GM19372 (cell line): Measurements from ENCODE around the gene USP46.
A peak's percentile ranks its signal among the peaks of the same experiment; 100 is the strongest.

Source experiments
- ATAC-seq: cut with Tn5 transposase; IDR thresholded peaks from one replicate; pipeline ENCODE4 v1.9.1; 2021; ENCODE audit warnings: mild to moderate bottlenecking, low read depth, moderate library complexity; ENCODE audit not compliant: unreplicated experiment

Gene USP46

GRCh38 chr4:52659001-52659721, at the start of gene USP46:
Gene USP46, minus strand, starts transcription at chr4:52659301. Its CDS starts 151 bp downstream, at chr4:52659150.
- ATAC-seq: peak; percentile 85

GRCh38 chr4:52704661-52705060, 45.6 kb upstream of the USP46 start:
- ATAC-seq: no peak

DNA sequence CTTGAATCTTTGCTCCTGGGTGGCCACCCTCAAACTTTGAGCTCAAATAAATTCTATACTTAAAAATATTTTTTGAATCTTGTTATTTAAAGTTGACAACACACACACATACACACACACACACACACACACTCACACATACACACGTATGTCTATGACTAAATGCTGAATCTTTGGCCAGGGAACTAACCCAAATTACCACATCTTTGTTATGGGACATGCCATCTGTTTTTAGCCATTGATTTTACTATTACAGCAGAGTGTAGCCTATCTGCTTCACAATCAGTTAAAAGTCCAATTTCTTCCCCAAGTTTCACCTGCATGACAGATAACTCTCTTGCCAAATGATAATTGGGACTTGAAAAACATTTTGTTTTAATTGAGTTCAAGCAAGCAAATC, 45.0 kb upstream of the USP46 start:
- ATAC-seq: no peak

GRCh38 chr4:52701207-52701606, 42.1 kb upstream of the USP46 start:
- ATAC-seq: peak; percentile 95

DNA sequence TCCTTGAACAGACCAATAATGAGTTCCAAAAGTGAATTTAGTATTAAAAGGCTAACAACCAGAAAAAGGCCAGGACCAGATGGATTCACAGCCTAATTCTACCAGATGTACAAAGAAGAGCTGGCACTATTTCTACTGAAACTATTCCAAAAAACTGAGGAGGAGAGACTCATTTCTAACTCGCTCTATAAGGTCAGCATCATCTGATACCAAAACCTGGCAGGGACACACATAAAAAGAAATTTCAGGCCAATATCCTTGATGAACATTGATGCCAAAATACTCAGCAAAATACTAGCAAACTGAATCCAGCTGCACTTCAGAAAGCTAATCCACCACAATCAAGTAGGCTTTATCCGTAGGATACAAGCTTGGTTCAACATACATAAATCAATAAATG, 35.8 kb upstream of the USP46 start:
- no peak for ATAC-seq

GRCh38 chr4:52693492-52693891, 34.4 kb upstream of the USP46 start:
- no peak for ATAC-seq

- no peak for ATAC-seq
Observed at GRCh38 chr4:52689096-52689495, 30.0 kb upstream of the USP46 start.

DNA sequence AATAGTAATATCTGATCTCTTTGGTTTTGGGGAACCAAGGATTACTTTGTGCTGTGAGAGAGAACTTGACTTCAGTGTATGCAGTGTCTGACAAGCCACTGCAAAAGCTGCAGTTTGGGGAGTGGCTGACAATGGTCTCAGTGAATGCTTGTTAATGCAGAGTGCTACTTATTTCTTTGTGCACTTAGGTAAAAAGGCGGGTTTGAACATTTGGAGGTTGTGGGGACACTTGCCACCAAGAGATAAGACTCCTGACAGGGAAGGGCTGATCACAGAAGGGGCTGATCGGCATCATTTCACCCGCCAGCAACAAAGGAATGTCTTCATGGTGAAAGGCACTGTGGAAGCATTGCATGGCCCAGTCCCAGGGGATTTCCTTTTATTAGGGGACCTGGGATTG, 28.6 kb upstream of the USP46 start:
- ATAC-seq: no peak

DNA sequence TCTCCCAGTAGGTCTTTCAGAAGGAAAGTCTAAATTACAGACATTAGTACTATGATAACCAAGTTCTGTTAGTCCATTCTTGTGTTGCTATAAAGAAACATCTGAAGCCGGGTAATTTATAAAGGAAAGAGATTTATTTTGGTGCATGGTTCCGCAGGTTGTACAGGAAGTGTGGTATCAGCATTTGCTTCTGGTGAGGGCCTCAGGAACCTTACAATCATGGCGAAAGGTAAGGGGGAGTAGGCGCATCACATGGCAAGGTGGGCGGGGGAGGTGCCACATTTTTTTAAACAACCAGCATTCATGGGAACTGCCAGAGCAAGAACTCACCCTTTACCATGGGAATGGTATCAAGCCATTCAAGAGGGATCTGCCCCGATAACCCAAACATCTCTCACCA, 26.2 kb upstream of the USP46 start:
- no peak for ATAC-seq

DNA sequence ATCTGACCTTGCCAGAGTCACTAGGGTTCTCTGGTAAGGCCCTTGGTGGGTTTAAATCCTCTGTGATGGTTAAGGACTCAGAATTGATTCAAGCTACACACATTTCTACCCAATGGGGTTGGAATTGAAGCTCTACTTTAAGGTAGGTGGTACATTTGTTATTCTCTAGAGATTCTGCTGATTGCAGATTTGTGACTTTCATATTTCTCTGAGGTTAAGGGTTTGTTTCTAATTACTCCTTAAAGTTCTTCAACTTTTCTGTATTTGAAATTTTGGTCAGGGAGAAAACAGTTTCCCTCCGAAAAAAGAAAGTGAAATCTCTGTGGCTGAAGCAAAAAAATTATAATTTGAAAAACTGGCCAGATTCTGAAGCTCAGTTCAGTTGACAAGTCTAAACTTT, 25.8 kb upstream of the USP46 start:
- no peak for ATAC-seq

DNA sequence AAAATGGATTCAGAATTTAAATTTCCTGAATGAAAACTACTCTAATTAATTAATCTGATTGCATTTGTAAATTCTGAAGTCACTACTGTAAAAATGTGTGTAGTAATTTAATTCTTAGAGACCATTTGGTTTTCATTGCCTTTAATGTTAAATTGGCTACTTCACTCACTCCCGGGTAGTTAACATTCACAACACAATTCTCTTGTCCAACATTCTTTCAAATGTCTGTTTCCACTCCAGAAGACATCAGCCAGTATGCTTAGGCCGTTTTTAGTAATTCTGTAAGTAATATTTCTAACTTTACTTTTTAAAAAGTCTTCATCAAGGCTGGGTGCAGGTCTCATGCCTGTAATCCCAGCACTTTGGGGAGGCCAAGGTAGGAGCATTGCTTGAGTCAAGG, 21.3 kb upstream of the USP46 start:
- ATAC-seq: no peak

DNA sequence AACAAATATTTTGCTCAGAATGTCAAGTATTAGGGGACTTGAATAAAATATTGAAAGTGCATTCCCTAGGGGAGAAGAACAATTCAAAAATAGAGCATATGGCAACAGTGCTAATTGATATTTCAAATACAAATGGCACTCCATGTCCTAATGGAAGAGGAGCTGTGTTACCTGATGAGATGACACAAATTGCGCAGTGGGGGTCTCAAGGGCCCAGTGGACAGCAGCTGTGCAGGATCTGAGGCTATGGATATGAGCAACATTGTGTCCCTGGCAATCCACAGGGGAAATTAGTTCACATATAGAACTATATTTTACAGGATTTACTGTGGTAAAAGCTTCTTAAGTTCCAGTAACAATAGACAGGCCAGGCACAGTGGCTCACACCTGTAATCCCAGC, 17.4 kb upstream of the USP46 start:
- ATAC-seq: no peak

DNA sequence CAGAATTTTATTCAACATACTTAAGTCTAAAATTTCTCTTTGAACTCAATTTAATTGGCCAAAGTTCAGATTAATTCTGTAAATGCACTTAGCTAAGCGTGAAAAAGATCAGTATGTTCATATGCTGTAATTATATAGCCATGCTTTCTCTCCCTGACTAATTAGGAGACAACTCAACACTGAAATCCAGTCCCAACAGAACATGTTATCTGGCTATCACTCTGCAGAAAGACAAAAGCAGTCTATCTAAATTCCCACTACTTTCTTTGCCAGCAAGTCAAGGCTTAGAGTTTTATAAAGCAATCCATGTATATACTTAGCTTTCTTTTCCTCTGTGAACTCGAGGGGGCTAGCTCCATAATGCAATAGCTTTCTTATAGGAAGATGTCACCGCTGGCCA, 16.0 kb upstream of the USP46 start:
- ATAC-seq: no peak

DNA sequence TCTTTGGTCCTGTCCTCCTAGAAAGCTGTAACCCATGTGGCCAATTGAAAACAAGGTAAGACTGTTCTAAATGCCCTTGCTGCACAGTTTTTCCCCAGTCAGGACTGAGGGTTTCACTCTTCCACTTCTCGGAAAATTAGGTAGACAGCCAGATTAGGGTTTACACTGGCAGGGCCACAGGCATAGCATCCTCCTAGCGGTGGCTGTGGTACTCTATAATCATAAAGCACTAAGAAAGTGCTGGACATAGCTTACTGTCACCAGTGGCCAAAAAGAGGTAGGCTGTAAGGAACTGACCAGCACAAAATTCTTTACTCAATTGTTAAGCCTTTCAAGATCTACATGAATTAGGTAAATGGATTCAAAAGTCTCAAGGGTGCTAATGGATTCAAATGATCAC, 11.6 kb upstream of the USP46 start:
- ATAC-seq: no peak

DNA sequence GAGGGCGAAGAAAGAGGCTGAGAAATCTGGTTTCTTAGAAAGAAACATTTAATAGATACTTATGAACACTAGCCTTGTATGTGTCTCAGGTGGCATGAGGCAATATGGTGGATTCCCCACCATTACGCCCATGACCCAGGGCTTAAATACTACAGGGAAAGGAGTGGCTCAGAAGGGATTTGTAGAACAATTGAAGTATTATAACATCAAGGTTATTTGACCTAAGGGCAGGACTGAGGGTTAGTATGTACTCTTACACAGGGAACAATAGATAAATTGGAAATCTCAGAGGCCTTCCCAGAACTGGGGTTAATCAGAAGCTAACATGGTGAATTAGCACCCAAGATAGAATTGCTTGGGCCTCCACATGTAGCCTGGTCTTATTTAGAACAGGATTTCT, 11.0 kb upstream of the USP46 start:
- no peak for ATAC-seq

DNA sequence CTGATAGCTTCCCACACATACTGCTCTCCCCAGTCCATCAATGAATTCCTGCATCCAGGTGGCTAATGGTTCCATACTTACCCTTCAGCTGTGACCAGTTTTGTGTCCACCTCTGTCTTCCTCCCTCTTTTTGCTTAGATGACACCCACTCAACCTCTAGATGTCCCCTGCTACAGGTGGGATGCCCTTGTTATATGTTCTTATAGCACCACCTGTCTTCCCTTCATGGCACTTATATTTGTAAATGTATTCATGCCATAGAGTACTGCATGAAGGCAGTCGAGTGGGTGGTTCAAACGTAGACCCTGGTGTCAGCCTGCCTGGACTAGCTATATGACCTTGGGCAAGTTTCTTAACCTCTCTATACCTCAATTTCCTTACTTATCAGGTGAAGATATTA, 6.5 kb upstream of the USP46 start:
- ATAC-seq: peak; percentile 73

DNA sequence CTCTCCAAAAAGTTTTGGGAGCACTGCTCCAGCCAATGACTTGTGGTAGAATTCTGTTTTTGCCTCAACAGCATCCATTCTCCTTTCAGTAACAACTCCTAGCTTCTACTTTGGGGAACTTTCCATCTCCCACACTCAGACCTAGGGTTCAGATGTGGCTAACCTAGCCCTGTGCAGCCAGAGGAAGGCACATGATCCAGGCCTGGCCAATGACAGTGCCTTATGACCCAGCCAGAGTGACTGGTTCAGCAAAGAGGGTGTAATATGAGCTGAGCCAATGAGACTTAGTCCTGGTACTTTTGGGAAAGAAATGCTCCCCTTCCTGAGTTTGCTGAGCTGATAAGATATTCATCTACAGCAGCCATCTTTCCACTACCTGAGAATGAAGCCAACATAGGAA, 5.4 kb upstream of the USP46 start:
- no peak for ATAC-seq

GRCh38 chr4:52661966-52662690, 3.0 kb upstream of the USP46 start:
- no peak for ATAC-seq

GRCh38 chr4:52660643-52661042, 1.5 kb upstream of the USP46 start:
- ATAC-seq: no peak

GRCh38 chr4:52659722-52660261, 691 bp upstream of the USP46 start:
- peak; percentile 20 for ATAC-seq

- ATAC-seq: no peak
Observed at GRCh38 chr4:52658641-52659000, 480 bp downstream of the USP46 start.
